KBM-7 (cell line): ENCODE measurements around the gene HIVEP1.
A peak's percentile ranks its signal among the peaks of the same experiment; 100 is the strongest.

ENCODE experiments used
- DNase-seq: peaks from one replicate; pipeline ENCODE4 v3.0.0-alpha.2; 2015
- in situ Hi-C: fragments of 300-500 bp; cut with MboI; formaldehyde crosslinking; loops from 2 replicates; pipeline ENCODE4 v1.14.3; 2020; ENCODE audit warnings: low sequenced_read_pairs, low pct_unique_long_range_greater_than_20kb, mixed read lengths

The HIVEP1 gene

DNA sequence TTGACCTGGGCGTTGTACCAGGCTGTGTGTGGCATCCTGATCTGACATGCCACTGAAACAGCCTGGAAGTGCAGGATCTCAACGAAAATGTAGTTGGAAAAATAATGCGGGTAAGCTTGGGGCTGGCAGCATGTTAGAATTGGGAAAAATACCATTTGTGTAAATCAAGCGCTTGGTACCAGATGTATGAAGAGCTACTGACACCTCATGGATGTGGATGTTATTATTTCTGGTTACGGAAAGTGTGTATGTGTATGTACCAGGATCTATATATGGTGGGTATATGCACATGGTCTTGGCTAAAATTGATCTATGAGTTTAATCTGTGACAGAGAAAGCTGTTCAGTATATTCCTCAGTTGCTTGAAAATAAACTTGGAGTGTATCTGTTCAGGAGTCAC lies 22.7 kb downstream of the HIVEP1 start:
- in situ Hi-C loops = no loop called here
- DNase-seq = no peak

DNA sequence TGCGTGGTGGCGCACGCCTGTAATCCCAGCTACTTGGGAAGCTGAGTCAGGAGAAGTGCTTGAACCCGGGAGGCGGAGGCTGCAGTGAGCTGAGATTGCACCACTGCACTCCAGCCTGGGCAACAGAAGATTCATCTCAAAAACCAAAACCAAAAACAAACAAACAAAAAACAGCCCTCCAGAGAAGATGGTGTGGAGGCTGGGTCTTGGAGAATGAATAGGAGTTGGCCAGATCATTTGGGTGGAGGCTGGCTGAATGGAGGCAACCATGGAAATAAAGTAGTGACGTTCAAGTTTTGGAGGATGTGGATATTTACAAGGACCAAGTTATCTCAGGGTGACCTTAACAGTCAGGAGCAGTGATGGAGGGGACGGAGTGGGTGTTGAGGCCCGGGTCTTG lies 24.7 kb downstream of the HIVEP1 start:
- in situ Hi-C loops = no loop called here
- no peak for DNase-seq

DNA sequence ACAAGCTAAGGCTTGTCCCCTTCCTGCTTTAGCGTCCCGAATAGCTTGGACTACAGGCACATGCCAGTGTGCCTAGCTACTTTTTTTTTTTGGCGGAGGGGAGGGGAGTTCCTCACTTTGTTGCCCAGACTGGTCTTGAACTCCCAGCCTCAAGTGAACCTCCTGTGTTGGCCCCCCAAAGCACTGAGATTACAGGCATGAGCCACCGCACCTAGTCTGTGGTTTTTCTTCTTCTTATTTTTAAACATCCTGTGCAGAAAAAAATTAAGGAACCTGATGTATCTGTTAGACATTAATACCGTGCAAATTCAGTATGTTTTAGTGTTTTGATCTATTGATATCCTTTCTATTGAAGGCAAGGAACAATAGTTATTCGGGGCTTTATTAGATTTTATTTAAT lies 25.7 kb downstream of the HIVEP1 start:
- in situ Hi-C loops = no loop called here
- peak; percentile 44 for DNase-seq

DNA sequence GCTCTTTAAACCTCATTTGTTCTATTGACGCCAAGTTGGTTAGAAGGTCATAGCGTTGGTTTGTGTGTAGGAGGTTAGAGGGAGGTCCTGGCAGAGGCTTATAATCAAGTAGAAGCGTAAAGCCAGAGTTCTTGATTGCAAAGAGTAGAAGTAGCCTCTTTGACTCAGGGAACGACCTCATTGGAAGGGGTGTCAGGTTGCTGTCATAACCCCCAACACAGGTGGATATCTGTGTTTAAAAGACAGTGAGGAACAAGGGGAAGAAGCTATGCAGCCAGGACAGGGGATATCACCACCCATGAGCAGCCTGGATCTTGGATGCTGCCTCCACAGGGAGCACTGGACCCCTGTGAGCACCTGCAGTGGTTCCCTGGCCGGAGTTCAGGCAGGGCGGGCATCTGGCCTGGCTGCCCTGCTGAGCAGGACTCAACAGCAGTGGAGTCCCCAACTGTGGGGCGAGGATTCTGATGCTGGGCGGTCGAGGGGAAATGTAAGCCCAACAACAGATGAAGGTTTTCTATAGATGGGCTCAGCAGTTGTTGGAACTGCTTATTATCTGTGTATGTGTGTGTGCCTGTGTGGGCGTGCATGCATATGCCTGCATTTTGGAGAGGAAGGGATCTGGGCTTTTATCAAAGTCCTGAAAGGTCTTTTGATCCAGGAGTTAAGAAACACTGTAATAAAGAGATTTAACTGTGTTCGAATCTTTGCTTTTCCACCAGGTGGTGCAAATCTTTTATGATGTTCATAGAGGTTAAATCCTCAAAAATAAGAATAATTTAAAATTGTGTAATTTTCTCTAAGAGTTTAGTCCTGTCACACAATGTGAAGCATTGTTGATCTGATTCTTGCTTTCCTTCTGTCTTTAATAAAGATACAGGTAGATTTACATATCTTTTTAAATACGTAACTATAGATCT lies 27.7 kb downstream of the HIVEP1 start:
- no peak for DNase-seq
- in situ Hi-C loops = no loop called here

DNA sequence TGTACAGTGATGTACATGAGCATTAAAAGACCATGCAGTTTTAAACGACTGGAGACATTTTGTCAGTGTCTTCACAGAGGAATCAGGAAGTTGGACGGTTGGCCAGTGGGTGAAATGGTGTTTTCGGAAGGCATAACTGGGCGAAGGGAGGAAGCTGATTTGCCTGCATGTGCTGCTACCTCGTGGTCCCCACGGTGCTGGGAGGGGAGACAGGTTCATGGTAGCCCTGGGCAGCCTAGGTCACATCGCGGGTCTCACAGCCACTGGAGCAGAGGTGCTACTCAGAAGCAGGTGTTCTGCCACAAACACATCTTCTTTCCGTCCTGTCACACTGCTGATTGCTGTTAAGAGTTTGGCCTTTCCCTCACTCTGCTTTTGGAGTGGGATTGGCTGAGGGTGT lies 35.2 kb downstream of the HIVEP1 start:
- in situ Hi-C loops = no loop called here
- no peak for DNase-seq

DNA sequence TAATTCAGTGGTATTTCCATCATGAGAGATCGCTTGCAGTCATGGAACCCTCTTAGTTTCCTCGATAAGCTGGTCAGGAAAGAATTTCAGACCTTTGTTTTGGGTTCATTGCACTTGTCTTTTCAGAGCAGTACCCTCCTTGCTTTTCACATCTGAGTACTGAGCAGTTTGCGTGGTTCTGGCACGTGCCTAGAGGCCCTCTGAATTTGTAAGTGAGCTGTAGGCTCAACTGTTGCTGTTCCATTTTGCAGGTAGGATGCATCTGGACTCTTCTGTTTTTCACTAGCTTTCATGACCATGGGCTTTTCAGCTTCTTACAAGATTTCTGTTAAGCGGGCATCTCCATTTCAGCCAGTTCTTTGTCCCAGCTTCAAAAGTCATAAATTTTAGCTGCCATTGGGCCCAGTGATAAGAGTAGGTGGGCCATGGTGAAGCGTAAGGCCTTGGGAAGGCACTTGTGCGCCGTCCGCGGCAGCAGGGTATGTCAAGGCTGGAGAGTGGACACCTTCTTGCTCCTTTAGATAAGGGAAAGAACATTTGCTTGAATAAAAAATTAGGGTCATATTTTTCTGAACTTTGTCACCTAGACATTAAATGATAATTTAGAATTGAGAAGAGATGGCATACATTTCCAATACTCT lies 35.8 kb downstream of the HIVEP1 start:
- in situ Hi-C loops = no loop called here
- no peak for DNase-seq

DNA sequence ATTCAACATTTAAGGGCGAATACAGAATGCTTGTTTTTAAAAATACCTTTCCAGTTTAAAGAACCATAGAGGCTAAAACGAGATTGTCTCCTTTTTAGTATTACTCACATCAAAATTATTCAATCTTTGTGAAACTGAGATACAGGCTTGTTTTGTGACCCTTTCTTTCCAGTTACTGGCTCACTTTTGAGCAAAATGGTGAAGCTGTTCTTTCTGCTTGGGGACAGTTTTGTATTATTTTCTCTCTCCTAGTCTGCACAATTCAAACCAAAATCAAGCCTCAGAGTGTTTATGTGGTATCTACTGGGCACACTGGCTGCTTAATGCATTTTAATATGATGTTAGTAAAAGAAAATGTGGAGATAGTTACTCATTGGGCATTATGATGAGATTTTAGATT lies 36.5 kb downstream of the HIVEP1 start:
- in situ Hi-C loops = no loop called here
- no peak for DNase-seq

DNA sequence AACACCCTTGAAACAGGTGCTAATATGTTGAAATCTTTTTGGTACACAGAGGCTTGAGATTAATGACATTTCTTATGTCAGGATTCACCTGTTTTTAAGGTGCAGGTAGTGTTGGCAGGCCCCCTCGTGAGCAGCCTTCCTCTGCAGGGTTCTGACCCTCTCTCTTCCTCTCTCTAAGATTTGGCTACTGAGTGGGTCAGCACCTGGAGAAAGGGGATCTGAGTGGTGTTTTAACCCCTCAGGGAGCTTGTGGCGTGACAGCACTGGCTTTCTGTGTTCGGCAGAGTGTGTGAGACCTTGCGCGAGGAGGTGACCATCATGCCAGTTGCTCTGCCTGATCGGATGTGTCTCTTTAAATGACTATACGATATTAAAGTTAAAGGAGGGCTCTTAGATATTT lies 37.1 kb downstream of the HIVEP1 start:
- in situ Hi-C loops = no loop called here

DNA sequence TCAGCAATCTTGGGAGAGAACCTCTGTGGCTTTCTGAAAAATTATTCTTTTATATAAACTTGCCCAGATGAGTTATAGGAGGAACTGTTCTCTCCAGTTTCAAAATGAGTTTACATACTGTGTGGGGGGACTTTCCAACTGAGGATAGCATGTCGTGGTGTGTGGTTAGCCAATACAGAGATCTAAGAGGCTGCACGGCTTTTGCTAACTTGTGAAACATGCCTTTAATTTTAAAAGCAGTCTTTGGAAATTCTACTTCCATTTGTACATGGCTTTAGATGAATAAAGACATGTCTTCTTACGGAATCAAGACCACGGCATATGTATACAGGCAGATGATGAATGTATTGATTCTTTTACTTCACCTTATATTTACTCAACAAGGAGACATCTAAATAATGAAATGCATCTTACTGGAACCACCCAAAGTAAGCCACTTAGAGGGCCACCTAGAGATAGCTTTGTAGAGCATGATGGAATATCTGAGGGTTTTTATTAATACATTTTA lies 39.8 kb downstream of the HIVEP1 start:
- DNase-seq = no peak
- in situ Hi-C loops = no loop called here

More for the DNA sequence above, 37.1 kb downstream of the HIVEP1 start:
- DNase-seq = no peak

DNA sequence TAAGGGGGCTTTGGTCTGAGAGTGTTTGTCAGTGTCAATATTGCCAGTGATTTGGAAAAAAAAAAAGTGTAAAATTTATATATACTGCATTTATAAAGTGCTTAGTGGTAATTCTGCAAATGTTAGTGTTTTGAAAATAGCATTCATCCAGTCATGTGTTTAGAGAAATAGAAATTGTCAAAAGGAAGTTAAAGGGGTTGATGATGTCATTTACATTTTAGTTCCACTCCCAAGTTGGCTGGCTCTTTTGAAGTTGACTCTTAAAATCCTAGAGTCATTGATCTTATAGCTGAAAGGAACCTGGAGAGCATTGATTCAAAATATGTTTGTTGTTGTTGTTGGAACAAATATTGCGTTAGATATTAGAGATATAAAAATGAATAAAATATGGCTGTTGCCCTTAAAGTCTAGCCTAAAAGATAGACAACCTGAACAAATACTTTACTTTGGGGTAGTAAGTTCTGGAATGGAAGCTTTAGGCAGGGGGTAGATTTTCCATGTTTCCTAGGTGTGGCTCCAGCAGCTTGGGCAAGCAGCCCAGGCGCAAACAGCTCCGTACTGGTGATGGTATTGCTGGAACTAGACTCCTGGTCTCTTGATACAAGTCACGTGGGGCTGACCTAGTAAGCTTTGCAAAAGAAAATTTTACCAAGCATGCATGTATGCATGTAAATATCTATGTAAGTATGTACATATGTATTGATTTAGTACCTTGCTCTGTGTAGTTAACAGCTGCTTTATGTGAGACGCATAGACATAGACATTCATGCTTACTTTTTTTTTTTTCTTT lies 46.3 kb downstream of the HIVEP1 start:
- in situ Hi-C loops = no loop called here

DNA sequence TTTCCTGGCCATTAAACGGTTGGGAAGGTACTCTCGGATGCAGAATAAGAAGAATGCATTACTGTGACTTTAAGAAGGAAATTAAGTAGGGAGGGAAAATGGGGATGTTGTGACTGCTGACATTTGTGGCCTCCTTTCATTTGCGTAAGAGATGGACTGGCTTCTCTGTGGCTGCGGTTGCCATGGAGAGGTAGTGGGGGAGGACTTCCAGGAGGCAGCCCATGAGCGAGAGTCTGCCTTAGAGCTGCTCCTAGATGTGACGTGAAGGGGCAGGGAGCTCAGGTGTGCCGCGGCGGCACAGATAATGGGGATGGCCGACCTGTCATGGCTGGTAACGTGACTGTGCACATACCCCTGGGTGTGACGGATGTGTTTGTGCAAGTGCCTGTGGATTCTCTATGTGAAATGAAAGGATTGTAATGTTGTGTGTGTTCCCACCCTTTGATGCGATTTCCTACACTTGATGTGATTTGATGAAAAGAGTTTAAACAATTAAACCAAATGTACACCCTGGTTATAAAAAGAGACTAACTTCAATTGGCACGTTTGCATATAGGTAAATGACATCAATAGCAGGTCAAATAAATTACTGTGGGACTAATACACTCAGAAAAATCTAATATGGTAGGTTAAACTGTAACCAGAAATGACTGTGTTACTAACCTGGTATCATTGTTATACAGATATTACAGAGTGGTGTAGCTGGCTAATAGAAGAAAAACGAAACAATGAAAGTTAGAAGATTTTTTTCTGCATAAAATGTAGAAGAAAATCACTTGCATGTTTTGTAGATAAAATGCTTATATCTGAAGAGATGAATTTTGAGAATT lies 48.9 kb downstream of the HIVEP1 start:
- DNase-seq = peak; percentile 84
- in situ Hi-C loops = no loop called here

More for the DNA sequence above, 46.3 kb downstream of the HIVEP1 start:
- no peak for DNase-seq

DNA sequence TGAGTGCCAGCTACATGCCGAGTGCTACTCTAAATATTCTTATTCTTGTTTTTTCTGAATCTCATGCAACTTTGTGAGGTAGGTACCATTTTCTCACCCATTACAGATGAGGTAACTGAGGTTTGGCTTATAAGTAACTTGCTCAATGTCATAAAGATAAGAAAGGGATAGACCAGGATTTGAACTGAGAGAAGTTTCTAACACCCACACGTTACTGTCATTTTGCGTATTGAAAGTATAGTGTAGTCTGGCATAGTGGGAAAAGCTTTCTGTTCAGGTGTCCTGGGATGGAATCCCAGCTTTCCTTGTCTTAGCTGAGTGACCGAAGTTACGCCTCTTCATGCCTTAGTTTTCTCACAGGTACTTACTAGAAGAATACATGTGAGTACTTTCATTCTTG lies 50.5 kb downstream of the HIVEP1 start:
- DNase-seq = no peak
- in situ Hi-C loops = no loop called here

DNA sequence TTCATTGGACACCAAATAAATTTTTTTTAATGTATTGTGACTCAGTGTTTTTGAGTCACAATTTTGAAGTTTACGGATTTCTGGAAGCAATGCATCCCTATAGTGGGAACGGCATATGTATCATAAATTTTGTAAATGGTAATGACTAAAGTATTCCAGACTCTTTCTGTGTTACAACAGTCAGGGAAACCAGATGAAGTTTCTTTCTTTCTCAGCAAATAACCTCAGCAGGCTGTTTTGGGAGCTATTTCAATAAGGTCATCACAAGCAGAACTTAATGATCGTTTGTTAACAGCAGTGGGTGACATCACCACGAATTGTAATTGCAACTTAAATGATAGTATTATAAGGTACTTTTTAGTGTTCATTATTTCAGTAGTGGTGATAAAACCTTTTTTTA lies 52.0 kb downstream of the HIVEP1 start:
- in situ Hi-C loops = no loop called here
- no peak for DNase-seq

DNA sequence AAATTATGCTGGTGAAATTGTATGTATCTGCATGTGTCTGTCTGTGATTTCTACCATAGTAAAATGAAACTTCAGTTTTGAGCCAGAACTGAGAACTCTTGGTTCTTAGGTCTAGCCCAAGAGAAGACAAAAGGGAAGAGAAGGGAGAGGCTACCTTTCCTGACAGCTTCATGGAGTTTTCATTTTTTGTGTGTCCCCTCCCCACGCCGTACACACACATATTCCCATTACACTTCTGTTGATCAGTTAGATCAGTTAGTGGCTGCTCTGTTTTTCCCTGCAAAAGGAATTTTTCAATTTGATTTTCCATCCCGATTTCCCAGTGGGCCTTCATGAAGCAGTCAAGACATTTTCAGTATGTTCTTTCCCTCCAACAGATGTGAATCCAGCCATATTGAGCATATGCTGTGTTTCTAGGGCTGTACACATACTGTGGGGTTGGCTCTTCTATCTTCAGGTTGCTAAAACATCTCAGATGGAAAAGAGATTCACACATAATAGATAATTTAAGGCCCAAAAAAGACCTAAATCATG lies 52.5 kb downstream of the HIVEP1 start:
- in situ Hi-C loops = no loop called here
- no peak for DNase-seq

DNA sequence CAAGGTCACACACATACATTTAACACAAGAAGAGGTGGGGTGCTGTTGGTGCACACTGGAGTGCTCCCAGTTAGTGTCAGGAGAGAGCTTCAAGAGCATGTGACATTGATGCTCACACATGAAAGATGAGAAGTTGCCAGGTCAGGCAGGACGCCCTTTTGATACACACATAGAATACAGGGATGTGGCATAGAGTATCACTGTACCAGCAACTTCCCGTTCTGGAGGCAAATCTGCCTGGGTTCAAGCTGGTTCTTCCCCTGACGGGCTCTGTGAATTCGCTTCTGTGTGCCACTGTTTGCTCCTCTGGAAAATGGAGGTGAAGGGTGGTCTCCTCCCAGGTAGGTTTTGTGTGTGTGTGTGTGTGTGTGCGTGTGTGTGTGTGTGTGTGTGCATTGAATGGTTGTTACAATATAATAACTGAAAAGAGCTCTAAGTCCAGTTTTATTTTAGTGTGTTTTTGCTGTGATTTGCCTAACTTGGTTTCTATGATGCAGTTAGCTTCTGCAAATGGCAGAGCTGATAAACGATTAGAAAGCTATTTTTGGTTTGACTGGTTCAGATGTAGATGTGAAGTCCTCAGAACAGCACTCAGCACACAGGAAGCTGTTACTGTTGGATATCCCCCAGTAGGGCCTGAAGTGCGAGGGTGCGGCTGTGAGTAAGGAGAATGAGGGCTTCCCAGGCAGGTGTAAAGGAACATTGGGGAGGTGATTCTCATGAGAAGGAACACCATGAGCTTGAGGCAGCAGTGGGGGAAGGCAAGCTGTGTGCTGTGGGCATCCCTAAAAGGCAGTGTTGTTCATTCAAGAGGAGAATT lies 53.4 kb downstream of the HIVEP1 start:
- in situ Hi-C loops = no loop called here
- DNase-seq = no peak

DNA sequence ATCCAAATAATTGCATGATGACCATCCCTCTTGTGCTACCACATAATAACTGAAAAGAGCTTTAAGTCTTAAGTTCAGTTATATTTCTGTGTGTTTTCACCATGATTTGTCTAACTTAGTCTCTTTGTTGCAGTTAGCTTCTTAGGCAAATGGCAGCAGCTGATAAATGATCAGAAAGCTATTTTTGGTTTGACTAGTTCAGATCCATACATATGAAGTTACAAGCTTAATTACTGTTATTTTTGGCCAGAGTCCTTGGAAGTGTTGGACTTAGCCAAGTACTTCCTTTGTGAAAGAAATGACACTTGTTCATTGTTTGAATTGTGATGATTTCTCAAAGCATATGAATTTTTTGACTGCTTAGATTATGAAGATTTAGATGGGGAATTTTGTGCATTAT lies 54.2 kb downstream of the HIVEP1 start:
- no peak for DNase-seq

DNA sequence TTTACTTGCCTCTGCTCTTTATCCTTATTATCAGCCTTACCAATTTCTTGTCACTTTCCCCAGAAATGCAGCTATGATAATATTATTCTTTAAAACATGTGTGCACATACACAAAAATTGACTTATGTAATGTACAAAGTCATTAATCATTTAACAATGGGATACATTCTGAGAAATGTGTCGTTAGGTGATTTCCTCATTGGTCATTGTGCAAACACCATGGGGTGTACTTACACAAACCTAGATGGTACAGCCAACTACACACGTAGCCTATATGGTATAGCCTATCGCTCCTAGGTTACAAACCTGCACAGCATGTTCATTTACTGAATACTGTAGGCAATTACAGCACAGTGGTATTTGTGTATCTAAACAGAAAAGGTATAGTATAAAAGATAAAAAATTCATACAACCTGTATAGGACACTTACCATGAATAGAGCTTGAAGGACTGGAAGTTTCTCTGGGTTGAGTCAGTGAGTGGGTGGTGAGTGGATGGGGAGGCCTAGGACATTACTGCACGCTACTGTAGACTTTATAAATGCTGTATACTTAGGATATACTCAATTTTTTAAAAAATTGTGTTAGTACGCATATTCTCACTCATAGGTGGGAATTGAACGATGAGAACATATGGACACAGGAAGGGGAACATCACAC lies 56.9 kb downstream of the HIVEP1 start:
- in situ Hi-C loops = no loop called here

More for the DNA sequence above, 54.2 kb downstream of the HIVEP1 start:
- in situ Hi-C loops = no loop called here

More for the DNA sequence above, 56.9 kb downstream of the HIVEP1 start:
- DNase-seq = no peak
